CD4-positive, alpha-beta T cell (primary cell): ENCODE measurements around the gene NEK5. TPM values are rescaled to one million over a fixed set of nuclear protein-coding genes. Genes with fewer than 3 reads are reported as not detected.

ENCODE experiments used
- ATAC-seq: fragments of 200-7000 bp; cut with Tn5 transposase; one replicate; pipeline ENCODE4 v1.10.0; 2022; ENCODE audit warnings: mild to moderate bottlenecking; ENCODE audit not compliant: poor library complexity
- CTCF ChIA-PET: fragments of 350-600 bp; sonication (Branson Sonifier 250); formaldehyde crosslinking; loops from one replicate; lab custom pipeline; 2021; ENCODE audit warnings: antibody characterized with exemption, inconsistent platforms; lab: Charles Lee
- POLR2A ChIA-PET: fragments of 350-600 bp; sonication (Branson Sonifier 250); formaldehyde crosslinking; loops from one replicate; lab custom pipeline; 2021; ENCODE audit warnings: antibody characterized with exemption, inconsistent platforms; lab: Charles Lee
- DNase-seq, 14 experiments: peaks; one replicate each; pipeline ENCODE4 v3.0.0-alpha.2; 2013 to 2020; ENCODE audit warnings: mixed read lengths in 2 of 14
- H3K27ac ChIP-seq, 2 donors: one replicate each; pipeline versions ENCODE4 v1.5.1 to v1.7.0; 2013; ENCODE audit warnings: low read length in 2 of 2, low read depth in 1 of 2, mild to moderate bottlenecking in 1 of 2
- H3K27me3 ChIP-seq, 2 experiments: 1 replicate in 1 of 2; 2 replicates in 1 of 2; pipeline versions ENCODE4 v1.6.1 to v1.7.0; 2013; ENCODE audit warnings: low read length in 2 of 2, control low read depth in 1 of 2, mild to moderate bottlenecking in 1 of 2, moderate library complexity in 1 of 2; ENCODE audit not compliant: insufficient read depth in 2 of 2, control insufficient read depth in 1 of 2
- H3K36me3 ChIP-seq: one replicate; pipeline ENCODE4 v1.6.1; 2013; ENCODE audit warnings: low read length, control low read depth; ENCODE audit not compliant: insufficient read depth
- H3K4me1 ChIP-seq: one replicate; pipeline ENCODE4 v1.6.1; 2013; ENCODE audit warnings: low read length, control low read depth; ENCODE audit not compliant: insufficient read depth
- H3K4me3 ChIP-seq: one replicate; pipeline ENCODE4 v1.5.1; 2013; ENCODE audit warnings: mild to moderate bottlenecking, low read length, moderate library complexity
- H3K9me3 ChIP-seq, 2 experiments: 1 replicate in 1 of 2; 2 replicates in 1 of 2; pipeline versions ENCODE4 v1.6.1 to v1.7.0; 2013; ENCODE audit warnings: low read length in 2 of 2, mild to moderate bottlenecking in 2 of 2, control low read depth in 1 of 2, moderate library complexity in 1 of 2; ENCODE audit not compliant: control insufficient read depth in 1 of 2, insufficient read depth in 1 of 2
- H3K27ac Mint-ChIP-seq: one replicate; pipeline ENCODE4 v1.8.0; 2020; ENCODE audit warnings: mixed read lengths
- H3K27me3 Mint-ChIP-seq: one replicate; pipeline ENCODE4 v1.8.0; 2021; ENCODE audit warnings: mixed read lengths
- H3K36me3 Mint-ChIP-seq: one replicate; pipeline ENCODE4 v1.8.0; 2021; ENCODE audit warnings: low read depth, mixed read lengths
- H3K4me1 Mint-ChIP-seq: one replicate; pipeline ENCODE4 v1.8.0; 2021; ENCODE audit warnings: low read depth, mixed read lengths
- H3K4me3 Mint-ChIP-seq: one replicate; pipeline ENCODE4 v1.8.0; 2020; ENCODE audit warnings: mild to moderate bottlenecking, mixed read lengths
- H3K9me3 Mint-ChIP-seq: one replicate; pipeline ENCODE4 v1.8.0; 2020; ENCODE audit warnings: mixed read lengths
- CTCF ChIP-seq: fragments of 200-600 bp; IDR thresholded peaks from one replicate; pipeline ENCODE4 v1.8.0; 2022; ENCODE audit warnings: antibody characterized with exemption, mild to moderate bottlenecking
- intact Hi-C, 2 experiments: fragments of 100-400 bp; cut with DNase I in 1 of 2; cut with micrococcal nuclease in 1 of 2; formaldehyde crosslinking; loops; one replicate each; pipeline versions ENCODE4 v1.15.1 to v1.9.0; 2023 to 2025; cut with DNase I, micrococcal nuclease
- total RNA-seq, 174 experiments: library from RNA in 2 of 174; stranded (reverse) in 2 of 174; gene quantifications; one replicate each; pipeline ENCODE4 v1.2.3 and lab custom pipeline; 2021 to 2026

The NEK5 gene
- total RNA-seq, 2 experiments from 2014 or later = 0.08 TPM; not detected in 1

- H3K4me3 Mint-ChIP-seq = no peak overlapping the region
- intact Hi-C loops = no loop called here
- no peak for DNase-seq
- no peaks in the 10 kb centered on the region for H3K4me1 Mint-ChIP-seq
- Histone ChIP-seq H3K4me1 (no peaks in the 10 kb centered on the region), H3K36me3 (no peaks in the 10 kb centered on the region), H3K27ac (no peak overlapping the region), H3K4me3 (no peak overlapping the region), H3K9me3 (no peaks in the 10 kb centered on the region), H3K27me3 (no peaks in the 10 kb centered on the region)
- no peak overlapping the region for H3K27ac Mint-ChIP-seq
- no peak for TF ChIP-seq CTCF
- no peaks in the 10 kb centered on the region for H3K36me3 Mint-ChIP-seq
- H3K9me3 Mint-ChIP-seq = no peaks in the 10 kb centered on the region
- ATAC-seq = no peak
- CTCF ChIA-PET = interaction anchor here (1.2 kb wide), 1 partner anchor 477 kb away, joined by 4 read pairs; no protein-coding TSS in a partner anchor
- H3K27me3 Mint-ChIP-seq = no peaks in the 10 kb centered on the region
- POLR2A ChIA-PET = no interaction called here
Observed at GRCh38 chr13:51993713-51994112, 135.2 kb downstream of the NEK5 start.

- Histone ChIP-seq H3K36me3 (no peaks in the 10 kb centered on the region), H3K4me3 (no peak overlapping the region), H3K4me1 (no peaks in the 10 kb centered on the region), H3K27me3 (no peaks in the 10 kb centered on the region), H3K9me3 (no peaks in the 10 kb centered on the region), H3K27ac (no peak overlapping the region)
- ATAC-seq = no peak
- Mint-ChIP-seq H3K27me3 (peaks cover 3% of the 10 kb centered on the region), H3K27ac (no peak overlapping the region), H3K9me3 (peaks cover 8% of the 10 kb centered on the region), H3K4me3 (no peak overlapping the region), H3K4me1 (no peaks in the 10 kb centered on the region), H3K36me3 (peaks cover 2% of the 10 kb centered on the region)
- intact Hi-C loops = no loop called here
- ChIA-PET CTCF (no interaction called here), POLR2A (no interaction called here)
- no peak for DNase-seq
- TF ChIP-seq CTCF = no peak
Observed at GRCh38 chr13:51988988-51989618, 139.8 kb downstream of the NEK5 start.

Other genes starting within 250 kb of the NEK5 start
- gene ATP7B, start 117.6 kb downstream of the NEK5 start, total RNA-seq = 1 to 10 TPM in 1 of 2 experiments, under 1 TPM in 1; 0.85 to 1.2 TPM
- gene ALG11, start 116.7 kb downstream of the NEK5 start, total RNA-seq = 10 to 100 TPM; 25.8 to 29.8 TPM
- gene UTP14C, start 104.4 kb downstream of the NEK5 start, total RNA-seq = 1 to 10 TPM; 1.3 to 1.9 TPM
- gene NEK3, start 30.5 kb upstream of the NEK5 start, total RNA-seq = 1 to 10 TPM; 7.0 TPM